Measurements from ENCODE around the gene NIPAL3. TPM values are rescaled to one million over a fixed set of nuclear protein-coding genes. Genes with fewer than 3 reads are reported as not detected.

Gene NIPAL3
- total RNA-seq, 1 donor from 2014 or later: 30.1 TPM

DNA sequence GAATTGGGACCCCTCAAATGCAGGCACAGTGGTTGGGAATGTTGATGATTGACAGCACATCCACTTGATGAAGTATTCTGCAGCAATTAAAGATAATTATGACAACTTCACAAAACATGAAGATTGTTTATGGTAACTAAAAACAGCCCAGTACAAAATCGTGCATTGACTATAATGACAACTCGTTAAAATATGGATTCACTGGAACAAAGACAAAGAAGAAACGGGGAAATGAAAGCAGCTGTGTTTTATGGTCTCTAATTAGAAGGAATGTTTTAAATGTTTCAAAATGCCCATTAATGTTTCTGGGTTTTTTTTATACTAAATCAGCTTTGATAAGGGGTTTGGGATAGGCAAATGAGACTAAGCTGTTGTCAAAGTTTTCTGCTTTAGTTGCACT lies 36.1 kb downstream of the NIPAL3 start:
- no peaks in the 10 kb centered on the region for H3K9me3 ChIP-seq (replicated peaks)
- intact Hi-C loops (cut with micrococcal nuclease): no loop called here
- peaks cover 75% of the 10 kb centered on the region for H3K36me3 ChIP-seq
- no peak for DNase-seq
- no peak overlapping the region for H3K27ac ChIP-seq (replicated peaks)
- H3K4me3 ChIP-seq: no peak overlapping the region
- no peaks in the 10 kb centered on the region for H3K4me1 ChIP-seq
- H3K27me3 ChIP-seq (ENCODE audit: low read depth): no peaks in the 10 kb centered on the region
- TF ChIP-seq, protein P1, sequence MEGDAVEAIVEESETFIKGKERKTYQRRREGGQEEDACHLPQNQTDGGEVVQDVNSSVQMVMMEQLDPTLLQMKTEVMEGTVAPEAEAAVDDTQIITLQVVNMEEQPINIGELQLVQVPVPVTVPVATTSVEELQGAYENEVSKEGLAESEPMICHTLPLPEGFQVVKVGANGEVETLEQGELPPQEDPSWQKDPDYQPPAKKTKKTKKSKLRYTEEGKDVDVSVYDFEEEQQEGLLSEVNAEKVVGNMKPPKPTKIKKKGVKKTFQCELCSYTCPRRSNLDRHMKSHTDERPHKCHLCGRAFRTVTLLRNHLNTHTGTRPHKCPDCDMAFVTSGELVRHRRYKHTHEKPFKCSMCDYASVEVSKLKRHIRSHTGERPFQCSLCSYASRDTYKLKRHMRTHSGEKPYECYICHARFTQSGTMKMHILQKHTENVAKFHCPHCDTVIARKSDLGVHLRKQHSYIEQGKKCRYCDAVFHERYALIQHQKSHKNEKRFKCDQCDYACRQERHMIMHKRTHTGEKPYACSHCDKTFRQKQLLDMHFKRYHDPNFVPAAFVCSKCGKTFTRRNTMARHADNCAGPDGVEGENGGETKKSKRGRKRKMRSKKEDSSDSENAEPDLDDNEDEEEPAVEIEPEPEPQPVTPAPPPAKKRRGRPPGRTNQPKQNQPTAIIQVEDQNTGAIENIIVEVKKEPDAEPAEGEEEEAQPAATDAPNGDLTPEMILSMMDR (IDR thresholded peaks at IDR 0.05; ENCODE audit: borderline replicate concordance): no peak

DNA sequence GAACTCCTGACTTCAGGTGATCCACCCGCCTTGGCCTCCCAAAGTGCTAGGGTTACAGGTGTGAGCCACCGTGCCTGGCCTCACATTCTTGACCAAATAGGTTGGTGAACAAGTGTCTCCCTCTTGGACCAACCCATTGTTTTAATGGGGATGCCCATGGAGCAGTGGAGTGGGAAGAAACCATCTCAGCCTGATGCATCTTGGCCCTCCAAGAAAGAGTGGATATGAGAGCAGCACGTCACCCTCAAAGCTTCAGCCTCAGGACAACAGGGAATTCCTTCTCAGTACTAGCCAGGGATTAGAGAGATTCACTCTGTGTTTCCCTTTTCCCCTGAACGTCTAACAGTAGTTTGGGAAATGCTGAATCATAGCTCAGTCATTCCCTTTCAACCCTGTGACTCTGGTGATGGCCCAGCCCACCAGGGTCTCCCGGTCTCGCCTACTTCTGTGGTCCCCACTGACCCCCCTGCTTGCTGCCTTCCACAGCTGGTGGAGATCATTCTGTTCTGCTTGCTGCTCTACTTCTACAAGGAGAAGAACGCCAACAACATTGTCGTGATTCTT lies 37.4 kb downstream of the NIPAL3 start:
- Histone ChIP-seq H3K36me3 (peaks cover 85% of the 10 kb centered on the region), H3K9me3 (replicated peaks) (no peaks in the 10 kb centered on the region), H3K4me3 (no peak overlapping the region), H3K27me3 (ENCODE audit: low read depth) (no peaks in the 10 kb centered on the region), H3K27ac (replicated peaks) (no peak overlapping the region), H3K4me1 (no peaks in the 10 kb centered on the region)
- no peak for DNase-seq
- intact Hi-C loops (cut with micrococcal nuclease): no loop called here
- TF ChIP-seq, protein P1 (IDR thresholded peaks at IDR 0.05; ENCODE audit: borderline replicate concordance): no peak

DNA sequence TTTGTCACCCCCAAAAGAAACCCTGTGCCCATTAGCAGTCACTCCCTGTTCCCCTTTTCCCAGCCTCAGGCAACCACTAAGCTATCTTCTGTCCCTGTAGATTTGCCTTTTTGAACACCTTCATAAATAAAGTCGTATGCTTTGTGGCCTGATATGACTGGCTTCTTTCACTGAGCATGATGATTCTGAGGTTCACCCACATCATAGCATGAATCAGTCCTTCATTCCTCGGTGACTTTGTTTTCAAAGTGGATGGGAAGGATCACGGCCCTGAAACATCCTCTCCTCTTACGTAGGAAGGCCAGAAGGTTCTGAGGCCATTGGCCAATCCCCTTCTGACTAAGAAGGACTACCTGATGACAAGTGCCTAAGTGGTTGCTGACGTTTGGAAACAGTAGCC lies 39.1 kb downstream of the NIPAL3 start:
- H3K27me3 ChIP-seq (ENCODE audit: low read depth): no peaks in the 10 kb centered on the region
- H3K27ac ChIP-seq (replicated peaks): no peak overlapping the region
- intact Hi-C loops (cut with micrococcal nuclease): no loop called here
- TF ChIP-seq, protein P1 (IDR thresholded peaks at IDR 0.05; ENCODE audit: borderline replicate concordance): no peak
- no peaks in the 10 kb centered on the region for H3K9me3 ChIP-seq (replicated peaks)
- no peak for DNase-seq
- H3K4me3 ChIP-seq: no peak overlapping the region
- no peaks in the 10 kb centered on the region for H3K4me1 ChIP-seq
- H3K36me3 ChIP-seq: peaks cover 87% of the 10 kb centered on the region

DNA sequence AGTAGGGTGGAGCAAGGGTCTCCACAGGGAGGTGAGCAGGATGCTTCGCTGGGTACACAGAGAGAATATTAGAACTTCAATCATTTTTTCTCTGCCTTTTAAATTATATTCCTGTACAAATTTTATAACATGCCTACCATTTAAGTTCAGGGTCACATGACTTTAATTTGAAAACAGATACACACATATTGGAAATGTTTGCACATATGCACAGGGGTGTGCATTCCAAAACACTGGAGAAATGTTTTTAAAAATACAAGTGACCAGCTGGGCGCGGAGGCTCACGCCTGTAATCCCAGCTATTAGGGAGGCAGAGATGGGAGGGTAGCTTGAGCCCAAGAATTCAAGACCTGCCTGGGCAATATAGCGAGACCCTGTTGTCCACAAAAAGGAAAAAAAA lies 39.7 kb downstream of the NIPAL3 start:
- Histone ChIP-seq H3K9me3 (replicated peaks) (no peaks in the 10 kb centered on the region), H3K27ac (replicated peaks) (no peak overlapping the region), H3K4me3 (no peak overlapping the region), H3K27me3 (ENCODE audit: low read depth) (no peaks in the 10 kb centered on the region), H3K4me1 (no peaks in the 10 kb centered on the region), H3K36me3 (peaks cover 85% of the 10 kb centered on the region)
- intact Hi-C loops (cut with micrococcal nuclease): no loop called here
- DNase-seq: no peak
- TF ChIP-seq, protein P1 (IDR thresholded peaks at IDR 0.05; ENCODE audit: borderline replicate concordance): no peak

DNA sequence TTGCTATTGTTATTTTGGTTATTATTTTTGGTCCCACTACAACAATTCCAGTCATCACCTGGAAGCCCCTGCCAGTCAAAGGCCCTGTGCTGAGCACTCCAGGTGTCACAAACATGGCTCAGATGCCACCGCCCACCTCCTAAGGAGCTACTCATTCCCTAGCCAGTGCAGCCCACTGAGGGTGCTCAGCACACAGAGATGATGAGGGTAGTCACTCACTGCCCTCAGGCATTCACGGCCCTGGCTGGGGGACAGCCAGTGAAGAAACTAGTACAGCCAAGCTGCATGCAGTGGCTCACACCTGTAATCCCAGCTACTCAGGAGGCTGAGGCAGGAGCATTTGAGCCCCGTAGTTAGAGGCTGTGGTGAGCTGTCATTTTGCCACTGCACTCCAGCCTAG lies 42.3 kb downstream of the NIPAL3 start:
- H3K36me3 ChIP-seq: peaks cover 86% of the 10 kb centered on the region
- TF ChIP-seq, protein P1 (IDR thresholded peaks at IDR 0.05; ENCODE audit: borderline replicate concordance): no peak
- intact Hi-C loops (cut with micrococcal nuclease): no loop called here

More for the DNA sequence above, 42.3 kb downstream of the NIPAL3 start:
- no peaks in the 10 kb centered on the region for H3K27me3 ChIP-seq (ENCODE audit: low read depth)
- no peak overlapping the region for H3K27ac ChIP-seq (replicated peaks)
- H3K9me3 ChIP-seq (replicated peaks): no peaks in the 10 kb centered on the region
- no peak overlapping the region for H3K4me3 ChIP-seq
- DNase-seq: no peak
- no peaks in the 10 kb centered on the region for H3K4me1 ChIP-seq

Measured in left ventricle myocardium inferior (tissue), 1 donor.